Loucy (cell line): ENCODE data around the gene XDH.

Source experiments
- H2AFZ ChIP-seq: fragments of 200-600 bp; sonication (generic); 2 replicates; pipeline ENCODE4 v1.6.0; 2016; ENCODE audit warnings: antibody characterized with exemption, mild to moderate bottlenecking, low read length, moderate library complexity
- H3F3A ChIP-seq: fragments of 200-600 bp; 2 replicates; pipeline ENCODE4 v1.6.0; 2016; ENCODE audit warnings: antibody characterized with exemption, low read depth, mild to moderate bottlenecking
- H3K27me3 ChIP-seq: fragments of 200-600 bp; sonication (generic); 2 replicates; pipeline ENCODE4 v1.6.1; 2014; ENCODE audit warnings: low read length, mild to moderate bottlenecking; ENCODE audit not compliant: insufficient read depth, poor library complexity, severe bottlenecking
- H3K36me3 ChIP-seq: fragments of 200-600 bp; sonication (generic); 2 replicates; pipeline ENCODE4 v1.6.1; 2016; ENCODE audit warnings: low read length; ENCODE audit not compliant: insufficient read depth
- H3K4me1 ChIP-seq: fragments of 200-600 bp; sonication (generic); 2 replicates; pipeline ENCODE4 v1.5.1; 2014; ENCODE audit warnings: low read length, mild to moderate bottlenecking; ENCODE audit not compliant: insufficient read depth, poor library complexity, severe bottlenecking
- H3K4me2 ChIP-seq: fragments of 200-600 bp; sonication (generic); 2 replicates; pipeline ENCODE4 v1.6.0; 2014; ENCODE audit warnings: antibody characterized with exemption, low read length, low read depth, mild to moderate bottlenecking; ENCODE audit not compliant: poor library complexity, severe bottlenecking
- H3K4me3 ChIP-seq: fragments of 200-600 bp; sonication (generic); 2 replicates; pipeline ENCODE4 v1.5.1; 2014; ENCODE audit warnings: low read length, mild to moderate bottlenecking, mixed read lengths; ENCODE audit not compliant: poor library complexity, severe bottlenecking
- H3K79me2 ChIP-seq: fragments of 200-600 bp; sonication (generic); 2 replicates; pipeline ENCODE4 v1.6.1; 2014; ENCODE audit warnings: low read length; ENCODE audit not compliant: insufficient read depth
- H3K9ac ChIP-seq: fragments of 200-600 bp; sonication (generic); 2 replicates; pipeline ENCODE4 v1.6.0; 2014; ENCODE audit warnings: mild to moderate bottlenecking, low read depth, low read length, moderate library complexity; ENCODE audit not compliant: poor library complexity, severe bottlenecking
- H3K9me2 ChIP-seq: fragments of 200-600 bp; sonication (generic); replicated peaks from 2 replicates; pipeline ENCODE4 v1.6.1; 2016; ENCODE audit warnings: low read depth, low read length, mixed read lengths
- H3K9me3 ChIP-seq: fragments of 200-600 bp; sonication (generic); 2 replicates; pipeline ENCODE4 v1.6.1; 2014; ENCODE audit warnings: mild to moderate bottlenecking, antibody characterized with exemption, low read length, low read depth; ENCODE audit not compliant: insufficient read depth
- H4K20me1 ChIP-seq: fragments of 200-600 bp; sonication (generic); 2 replicates; pipeline ENCODE4 v1.6.0; 2014; ENCODE audit warnings: antibody characterized with exemption, low read length, mild to moderate bottlenecking; ENCODE audit not compliant: insufficient read depth, poor library complexity, severe bottlenecking
- CTCF ChIP-seq: fragments of 200-600 bp; sonication (generic); conservative IDR thresholded peaks from 2 replicates; pipeline ENCODE4 v1.5.1; 2014; ENCODE audit warnings: mild to moderate bottlenecking, antibody characterized with exemption, low read length
- EZH2phosphoT487 ChIP-seq: fragments of 200-600 bp; IDR thresholded peaks from 2 replicates; pipeline ENCODE4 v1.6.1; 2018; ENCODE audit warnings: antibody characterized with exemption, mild to moderate bottlenecking, moderate library complexity, borderline replicate concordance

Gene XDH

GRCh38 chr2:31415421-31415820, 879 bp upstream of the XDH start:
- Histone ChIP-seq H3F3A (no peaks in the 10 kb centered on the region), H3K4me3 (no peak overlapping the region), H2AFZ (no peak overlapping the region), H3K27me3 (no peaks in the 10 kb centered on the region), H3K9me3 (peaks cover 7% of the 10 kb centered on the region; the same call in 1 of the 2 replicates), H3K9me2 (no peaks in the 10 kb centered on the region), H4K20me1 (no peaks in the 10 kb centered on the region), H3K9ac (no peak overlapping the region), H3K4me2 (no peak overlapping the region), H3K36me3 (no peaks in the 10 kb centered on the region), H3K4me1 (no peaks in the 10 kb centered on the region), H3K79me2 (no peaks in the 10 kb centered on the region)
- no peak for TF ChIP-seq EZH2phosphoT487
- no peak for TF ChIP-seq CTCF

GRCh38 chr2:31413862-31414550, 536 bp downstream of the XDH start:
- H4K20me1 ChIP-seq: no peaks in the 10 kb centered on the region
- H3K79me2 ChIP-seq: no peaks in the 10 kb centered on the region
- no peak overlapping the region for H3K4me2 ChIP-seq
- H3K9ac ChIP-seq: no peak overlapping the region
- no peaks in the 10 kb centered on the region for H3K36me3 ChIP-seq
- no peaks in the 10 kb centered on the region for H3F3A ChIP-seq
- no peaks in the 10 kb centered on the region for H3K9me2 ChIP-seq
- H3K4me3 ChIP-seq: no peak overlapping the region
- no peaks in the 10 kb centered on the region for H3K27me3 ChIP-seq
- no peaks in the 10 kb centered on the region for H3K4me1 ChIP-seq
- peaks cover 3% of the 10 kb centered on the region; the same call in 1 of the 2 replicates for H3K9me3 ChIP-seq
- no peak overlapping the region for H2AFZ ChIP-seq
- TF ChIP-seq EZH2phosphoT487 (no peak), CTCF (peak; percentile 54)

- TF ChIP-seq EZH2phosphoT487: no peak
- H3K4me2 ChIP-seq: no peak overlapping the region
- H3K9me2 ChIP-seq: no peaks in the 10 kb centered on the region
- no peaks in the 10 kb centered on the region for H3K79me2 ChIP-seq
- H3K9ac ChIP-seq: no peak overlapping the region
- no peaks in the 10 kb centered on the region for H3K36me3 ChIP-seq
- H4K20me1 ChIP-seq: no peaks in the 10 kb centered on the region
- H3K4me3 ChIP-seq: no peak overlapping the region
- no peaks in the 10 kb centered on the region; the same call in 1 of the 2 replicates for H3K9me3 ChIP-seq
- H3K4me1 ChIP-seq: no peaks in the 10 kb centered on the region
- no peak overlapping the region for H2AFZ ChIP-seq
- no peaks in the 10 kb centered on the region for H3F3A ChIP-seq
- no peaks in the 10 kb centered on the region for H3K27me3 ChIP-seq
Observed at GRCh38 chr2:31413025-31413424, 1.5 kb downstream of the XDH start.

- Histone ChIP-seq H3K9me3 (no peaks in the 10 kb centered on the region), H3K79me2 (no peaks in the 10 kb centered on the region), H4K20me1 (no peaks in the 10 kb centered on the region), H3K9ac (no peak overlapping the region), H2AFZ (no peak overlapping the region), H3K27me3 (no peaks in the 10 kb centered on the region), H3K9me2 (no peaks in the 10 kb centered on the region), H3K36me3 (no peaks in the 10 kb centered on the region), H3K4me1 (no peaks in the 10 kb centered on the region), H3K4me3 (no peak overlapping the region), H3F3A (no peaks in the 10 kb centered on the region), H3K4me2 (no peak overlapping the region)
- TF ChIP-seq CTCF (no peak), EZH2phosphoT487 (no peak)
Observed at GRCh38 chr2:31411771-31412170, 2.8 kb downstream of the XDH start.
